Measurements from ENCODE around the gene HTR2C.
A peak's percentile ranks its signal among the peaks of the same experiment; 100 is the strongest.
"Not testable (repeated sequence)": the region's sequence is repeated elsewhere in the genome, so short reads cannot be mapped to it uniquely, and the experiment has no call there.

HTR2C gene

GRCh38 chrX:114583646-114584374 lies at the start of gene HTR2C:
Gene HTR2C (plus strand): TSS chrX:114584086. CDS start chrX:114726937, 142,851 bp downstream.
- DNase-seq: peak in 9 of 51 donors; percentile 0 to 16 (median 4)

- DNase-seq: no peak
Observed at GRCh38 chrX:114580336-114580735, 3.5 kb upstream of the HTR2C start.

- peak in 2 of 51 donors; percentile 1 to 9 for DNase-seq
Observed at GRCh38 chrX:114581528-114582263, 2.2 kb upstream of the HTR2C start.

GRCh38 chrX:114582264-114582632 lies 1.6 kb upstream of the HTR2C start:
- no peak for DNase-seq

GRCh38 chrX:114582698-114583395 lies 1.0 kb upstream of the HTR2C start:
- no peak for DNase-seq

- no peak for DNase-seq
Observed at GRCh38 chrX:114584375-114584943, 573 bp downstream of the HTR2C start.

GRCh38 chrX:114584983-114585842 lies 1.3 kb downstream of the HTR2C start:
- peak in 1 of 51 donors; percentile 1 for DNase-seq

- no peak for DNase-seq
Observed at GRCh38 chrX:114591121-114591520, 7.2 kb downstream of the HTR2C start.

GRCh38 chrX:114599305-114599704 lies 15.4 kb downstream of the HTR2C start:
- no peak for DNase-seq

GRCh38 chrX:114599911-114600310 lies 16.0 kb downstream of the HTR2C start:
- no peak for DNase-seq

GRCh38 chrX:114606619-114607018 lies 22.7 kb downstream of the HTR2C start:
- DNase-seq: not testable (repeated sequence)

- DNase-seq: peak in 10 of 51 donors; percentile 0 to 3 (median 0)
Observed at GRCh38 chrX:114611018-114611619, 27.2 kb downstream of the HTR2C start.

- DNase-seq: no peak
Observed at GRCh38 chrX:114615765-114616164, 31.9 kb downstream of the HTR2C start.

- DNase-seq: no peak
Observed at GRCh38 chrX:114619874-114620273, 36.0 kb downstream of the HTR2C start.

GRCh38 chrX:114626323-114626722 lies 42.4 kb downstream of the HTR2C start:
- DNase-seq: no peak

GRCh38 chrX:114635986-114636385 lies 52.1 kb downstream of the HTR2C start:
- no peak for DNase-seq

GRCh38 chrX:114650351-114650750 lies 66.5 kb downstream of the HTR2C start:
- DNase-seq: no peak

GRCh38 chrX:114675365-114675764 lies 91.5 kb downstream of the HTR2C start:
- DNase-seq: no peak

GRCh38 chrX:114700533-114700932 lies 116.6 kb downstream of the HTR2C start:
- not testable (repeated sequence) for DNase-seq

- no peak for DNase-seq
Observed at GRCh38 chrX:114709406-114709805, 125.5 kb downstream of the HTR2C start.

Measured in hypothalamus (tissue), 51 donors.